Umbilical cord (tissue), 2 donors: ENCODE measurements around the gene MRPS30. TPM values are rescaled to one million over a fixed set of nuclear protein-coding genes. Genes with fewer than 3 reads are reported as not detected.
"Not testable (repeated sequence)": the region's sequence is repeated elsewhere in the genome, so short reads cannot be mapped to it uniquely, and the experiment has no call there.

Experiments
- DNase-seq: peaks from one replicate; pipeline ENCODE4 v3.0.0-alpha.2; 2015; ENCODE audit warnings: low spot score
- total RNA-seq: library from RNA; depleted of rRNA; stranded (reverse); fragments of >200 nt; gene quantifications from one replicate; pipeline ENCODE4 v1.2.3, GENCODE V29; 2014; ENCODE audit warnings: low replicate concordance; ENCODE audit not compliant: insufficient read depth

Gene MRPS30
- 78.7 TPM for total RNA-seq

DNA sequence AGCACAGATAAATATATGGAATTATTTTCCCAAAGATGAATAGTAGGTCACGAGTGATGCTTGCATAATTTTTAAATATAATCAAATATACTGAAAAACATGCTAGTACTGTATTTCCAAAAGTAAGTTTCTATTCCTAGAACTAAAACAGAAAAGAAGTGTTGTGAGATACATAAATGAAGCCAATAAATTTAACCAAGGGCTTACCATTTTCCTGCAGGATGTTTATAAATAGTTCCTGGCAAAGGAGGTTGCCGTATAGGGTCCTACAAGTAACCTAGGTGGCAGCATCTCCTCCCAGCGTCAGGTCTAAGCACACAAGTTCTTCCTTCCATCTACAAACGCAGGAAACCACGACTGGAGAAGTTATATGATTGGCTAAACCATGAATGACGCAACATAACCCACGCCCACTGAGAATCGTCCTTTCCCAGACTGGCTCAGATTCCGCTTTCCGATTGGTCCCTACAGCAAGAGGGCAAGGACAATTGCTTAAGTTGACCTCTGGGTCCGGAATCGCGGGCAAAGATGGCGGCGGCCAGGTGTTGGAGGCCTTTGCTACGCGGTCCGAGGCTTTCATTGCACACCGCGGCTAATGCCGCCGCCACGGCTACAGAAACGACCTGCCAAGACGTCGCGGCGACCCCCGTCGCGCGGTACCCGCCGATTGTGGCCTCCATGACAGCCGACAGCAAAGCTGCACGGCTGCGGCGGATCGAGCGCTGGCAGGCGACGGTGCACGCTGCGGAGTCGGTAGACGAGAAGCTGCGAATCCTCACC, at the start of gene MRPS30:
MRPS30 (plus strand) TSS at position 513 of the 780 bp plus-strand sequence; CDS start at position 529, 16 bp downstream.
- peak; percentile 100 for DNase-seq

DNA sequence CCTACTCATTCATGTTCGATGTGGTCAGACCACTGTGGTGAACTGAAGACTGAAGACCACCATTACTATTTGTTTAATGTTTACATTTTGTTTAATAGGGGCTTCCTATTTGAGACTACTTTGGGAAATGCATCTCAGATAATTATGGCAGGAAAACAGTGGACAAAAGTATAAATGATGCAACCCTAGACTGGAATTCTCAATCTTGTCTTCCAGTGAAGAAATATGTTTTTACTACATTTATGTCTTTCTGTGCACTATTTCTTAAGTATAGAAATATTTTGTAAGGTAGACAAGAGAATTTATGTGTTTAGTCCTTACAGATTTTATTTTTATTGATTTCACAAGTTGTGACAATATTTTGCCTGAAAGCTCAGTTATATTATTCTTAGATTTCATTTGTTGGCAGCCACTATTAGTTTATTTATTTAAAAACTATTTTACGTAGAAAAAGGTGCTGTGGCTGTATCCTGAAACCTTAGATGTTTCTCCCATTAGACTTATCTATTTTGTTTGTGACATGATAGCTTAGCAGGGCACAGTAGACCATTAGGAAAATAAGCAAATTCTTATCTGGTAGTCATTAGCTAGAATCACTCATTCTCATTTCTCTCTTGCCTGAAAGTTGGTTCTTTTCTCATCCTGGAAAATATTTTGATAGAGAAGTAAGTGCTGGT, 39.4 kb upstream of the MRPS30 start:
- DNase-seq = no peak

DNA sequence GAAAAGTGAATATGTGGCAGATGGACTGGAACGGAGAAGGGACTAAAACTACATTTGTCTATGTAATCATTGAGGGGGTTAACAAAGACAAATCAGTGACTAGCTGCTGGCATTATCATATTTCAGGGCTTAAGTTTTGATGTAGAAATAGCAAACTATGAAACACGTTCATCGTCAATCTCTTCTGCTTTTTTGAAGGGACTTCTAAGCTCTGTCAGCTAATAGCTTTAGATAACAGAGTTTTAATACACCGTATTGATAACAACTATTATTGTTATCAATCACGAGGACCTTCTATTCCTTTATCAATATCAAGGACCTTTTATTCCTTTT, 38.9 kb upstream of the MRPS30 start:
- no peak for DNase-seq

DNA sequence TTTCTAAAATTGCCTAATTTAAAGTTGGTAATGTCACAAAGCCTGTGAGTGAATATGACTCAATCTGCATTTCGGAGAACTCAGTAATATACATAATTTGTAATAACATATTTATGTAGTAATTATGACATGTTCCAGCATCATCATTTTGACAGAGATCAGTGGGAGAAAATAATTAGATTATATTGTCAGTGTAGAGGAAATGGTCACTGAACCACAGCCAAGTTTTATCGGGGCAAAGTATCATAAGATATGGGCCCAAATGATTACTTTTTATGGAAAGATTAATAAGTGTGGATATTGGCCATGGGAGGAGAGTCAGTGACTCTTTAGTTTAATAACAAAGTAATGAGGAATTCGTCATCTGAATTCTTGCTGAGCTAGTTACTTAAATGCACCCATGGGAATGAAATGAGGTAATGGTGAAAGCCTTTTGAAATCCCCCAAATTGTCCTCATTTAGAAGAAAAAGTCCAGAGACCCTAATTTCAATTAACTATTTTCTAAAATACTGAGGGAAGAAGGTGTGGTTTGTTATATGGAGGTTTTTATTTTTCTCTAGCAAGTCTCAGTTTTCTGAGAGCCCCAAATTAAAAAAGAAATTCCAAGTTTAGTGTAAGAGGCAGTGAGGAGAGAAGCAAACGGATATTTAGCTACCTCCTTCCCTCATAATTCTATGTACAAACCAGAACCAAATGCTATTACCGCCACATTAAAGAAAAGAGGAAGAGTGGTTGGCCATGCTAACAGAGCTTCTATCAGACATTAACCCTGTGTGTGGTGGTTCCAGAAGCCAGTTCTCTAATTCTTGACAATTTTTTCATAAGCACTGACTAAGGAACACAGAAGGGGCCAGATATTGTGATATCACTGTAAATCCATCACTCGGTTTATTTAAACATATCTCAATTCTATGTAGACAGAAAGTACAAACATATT, 37.7 kb upstream of the MRPS30 start:
- DNase-seq = no peak

DNA sequence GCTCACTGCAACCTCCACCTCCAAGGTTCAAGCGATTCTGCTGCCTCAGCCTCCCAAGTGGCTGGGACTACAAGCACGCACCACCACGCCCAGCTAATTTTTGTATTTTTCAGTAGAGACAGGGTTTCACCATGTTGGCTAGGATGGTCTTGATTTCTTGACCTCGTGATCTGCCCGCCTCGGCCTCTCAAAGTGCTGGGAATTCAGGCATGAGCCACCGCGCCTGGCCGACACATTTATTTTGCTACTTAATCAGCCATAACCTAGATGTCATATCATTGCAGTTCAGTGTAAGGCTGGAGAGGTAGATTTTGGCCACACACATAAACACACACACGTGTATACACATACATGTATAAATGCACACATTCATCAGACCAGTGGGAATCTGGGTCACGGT, 36.4 kb upstream of the MRPS30 start:
- DNase-seq = not testable (repeated sequence)

- peak; percentile 65 for DNase-seq
Measured at GRCh38 chr5:44774279-44774880, 34.4 kb upstream of the MRPS30 start.

DNA sequence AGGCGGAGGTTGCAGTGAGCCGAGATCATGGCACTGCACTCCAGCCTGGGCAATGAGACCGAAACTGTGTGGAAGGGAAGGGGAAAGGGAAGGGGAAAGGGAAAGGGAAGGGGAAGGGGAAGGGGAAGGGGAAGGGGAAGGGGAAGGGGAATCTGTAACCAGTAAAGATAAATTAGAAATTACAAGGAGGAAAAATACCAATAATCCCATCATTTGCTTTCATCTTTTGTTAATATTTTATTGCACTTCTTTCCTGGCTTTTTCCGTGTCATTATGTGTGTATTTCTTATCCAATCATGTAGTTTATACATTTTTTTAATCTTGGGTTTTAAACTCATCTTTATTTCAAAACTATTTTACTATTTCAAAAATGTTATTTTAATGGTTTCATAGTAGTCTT, 29.6 kb upstream of the MRPS30 start:
- no peak for DNase-seq

DNA sequence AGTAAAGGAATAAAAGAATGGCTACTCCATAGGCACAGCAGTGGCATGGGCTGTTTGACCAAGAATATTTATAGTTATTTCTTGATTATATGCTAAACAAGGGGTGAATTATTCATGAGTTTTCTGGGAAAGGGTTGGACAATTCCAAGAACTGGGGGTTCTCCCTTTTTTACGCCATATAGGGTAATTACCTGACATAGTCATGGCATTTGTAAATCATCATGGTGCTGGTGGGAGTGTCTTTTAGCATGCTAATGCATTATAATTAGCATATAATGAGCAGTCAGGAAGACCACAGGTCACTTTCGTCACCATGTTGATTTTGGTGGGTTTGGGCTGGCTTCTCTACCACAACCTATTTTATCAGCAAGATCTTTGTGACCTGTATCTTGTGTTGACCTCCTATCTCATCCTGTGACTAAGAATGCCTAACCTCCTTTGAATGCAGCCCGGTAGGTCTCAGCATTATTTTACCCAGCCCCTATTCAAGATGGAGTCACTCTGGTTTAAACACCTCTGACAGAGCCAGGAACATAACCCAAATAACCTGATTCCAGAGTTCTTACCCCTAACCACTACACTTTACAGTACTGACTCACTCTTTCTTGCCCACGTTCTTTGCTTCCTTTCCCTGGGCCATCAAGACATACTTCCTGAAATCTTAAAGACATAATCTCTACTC, 25.0 kb upstream of the MRPS30 start:
- no peak for DNase-seq

DNA sequence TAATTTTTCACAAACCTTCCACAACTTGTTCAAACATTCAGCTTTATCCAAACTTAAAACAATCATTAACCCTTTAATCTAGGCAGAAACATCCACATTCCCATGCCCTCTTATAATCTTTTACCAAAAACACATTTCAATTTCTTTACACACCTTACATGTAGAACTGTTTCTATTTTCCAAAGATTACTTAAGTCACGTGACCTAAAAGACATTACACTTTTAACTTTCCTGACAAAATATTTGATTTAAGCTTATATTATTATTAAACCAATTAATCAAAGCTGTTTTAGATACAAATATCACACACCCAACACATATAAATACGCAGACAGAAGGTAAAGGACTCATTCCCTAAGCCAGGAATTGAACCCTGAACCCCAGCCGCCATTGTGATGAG, 21.0 kb upstream of the MRPS30 start:
- DNase-seq = no peak

DNA sequence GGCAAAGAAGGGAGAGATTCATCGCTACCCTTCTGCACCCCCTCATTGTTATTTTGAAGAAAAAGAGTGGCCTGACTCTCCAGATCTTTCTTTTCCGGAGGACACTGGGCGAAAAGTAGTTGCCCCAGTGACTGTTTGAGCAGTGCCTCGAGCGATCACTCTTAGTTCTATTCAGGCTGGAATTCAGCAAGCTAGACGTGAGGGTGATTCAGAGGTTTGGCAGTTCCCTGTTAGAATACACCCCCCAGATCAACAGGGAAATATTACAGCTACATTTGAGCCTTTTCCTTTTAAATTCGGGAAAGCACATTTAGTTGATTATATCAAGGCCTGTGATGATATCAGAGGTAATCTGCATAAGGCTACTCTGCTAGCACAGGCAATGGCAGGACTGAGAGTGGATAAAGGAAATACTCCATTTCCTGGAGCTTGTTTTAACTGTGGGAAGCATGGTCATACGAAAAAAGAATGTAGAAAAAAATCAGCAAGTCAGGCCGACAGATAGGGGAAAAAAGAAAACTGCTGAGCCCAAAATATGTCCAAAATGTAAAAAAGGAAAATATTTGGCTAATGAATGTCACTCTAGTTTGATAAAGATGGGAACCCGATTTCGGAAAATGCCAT, 19.3 kb upstream of the MRPS30 start:
- peak; percentile 25 for DNase-seq

- DNase-seq = not testable (repeated sequence)
Measured at GRCh38 chr5:44792031-44792673, 16.6 kb upstream of the MRPS30 start.

GRCh38 chr5:44794371-44794770, 14.4 kb upstream of the MRPS30 start:
- DNase-seq = no peak

GRCh38 chr5:44795496-44795895, 13.3 kb upstream of the MRPS30 start:
- no peak for DNase-seq

DNA sequence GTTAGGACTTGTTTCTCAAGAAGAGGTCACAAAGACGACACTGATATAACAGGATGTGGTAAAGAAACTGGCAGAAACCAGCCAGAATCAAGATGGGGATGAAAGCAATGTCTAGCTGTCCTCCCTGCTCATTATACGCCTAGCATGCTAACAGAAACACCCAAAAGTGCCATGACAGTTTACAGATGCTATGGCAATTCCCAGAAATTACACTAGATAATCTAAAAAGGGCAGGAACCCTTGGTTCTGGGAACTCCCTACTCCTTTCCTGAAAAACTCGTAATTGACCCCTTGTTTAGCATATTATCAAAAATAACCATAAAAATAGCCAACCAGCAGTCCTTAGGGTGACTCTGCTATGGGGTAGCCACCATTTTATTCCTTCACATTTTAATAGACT, 10.9 kb upstream of the MRPS30 start:
- DNase-seq = no peak

- DNase-seq = no peak
Measured at GRCh38 chr5:44801992-44802391, 6.8 kb upstream of the MRPS30 start.

GRCh38 chr5:44806608-44807007, 2.1 kb upstream of the MRPS30 start:
- no peak for DNase-seq

DNA sequence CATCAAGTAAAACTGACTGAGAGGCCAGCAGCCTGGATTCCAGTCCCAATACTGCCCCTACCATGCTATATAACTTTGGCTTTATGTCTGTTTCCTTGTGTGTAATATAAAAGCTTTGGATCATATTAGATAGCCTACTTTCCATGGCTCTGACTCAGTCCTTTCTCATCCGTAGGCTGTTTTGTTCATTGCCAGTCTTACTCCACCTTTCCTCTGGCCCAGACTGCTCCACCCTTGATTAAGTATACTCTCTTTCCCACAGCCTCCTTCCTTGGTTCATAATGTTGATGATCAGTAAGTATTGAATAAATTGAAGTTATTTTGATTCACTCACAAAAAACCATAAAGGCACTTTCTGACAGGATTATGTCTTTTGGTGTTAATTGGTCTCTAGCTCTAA, 1.5 kb upstream of the MRPS30 start:
- DNase-seq = peak; percentile 1

- peak; percentile 26 for DNase-seq
Measured at GRCh38 chr5:44809215-44809955, 638 bp downstream of the MRPS30 start.

DNA sequence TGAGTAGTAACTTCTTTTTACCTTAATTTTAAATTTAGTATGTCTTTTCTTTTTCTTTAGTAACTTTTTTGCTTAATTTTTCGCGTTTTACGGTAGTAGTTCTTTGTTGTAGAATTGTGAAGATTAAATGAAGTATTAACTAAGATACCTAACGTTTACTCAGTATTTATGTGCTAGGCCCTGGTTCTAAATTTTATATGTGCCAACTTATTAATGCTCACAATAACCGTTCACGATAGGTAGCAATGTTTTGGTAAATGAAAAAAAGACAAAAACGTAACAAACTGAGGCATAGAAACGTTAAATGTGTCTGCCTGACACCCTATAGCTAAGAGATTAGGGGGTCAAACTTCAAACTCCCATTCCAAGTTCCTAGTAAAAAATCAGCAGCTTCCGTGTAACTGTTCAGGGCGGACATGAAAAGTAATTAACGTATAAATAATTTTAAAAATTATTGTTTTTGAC, 1.2 kb downstream of the MRPS30 start:
- no peak for DNase-seq
